ENCODE results near the gene PCOLCE2.

DNA sequence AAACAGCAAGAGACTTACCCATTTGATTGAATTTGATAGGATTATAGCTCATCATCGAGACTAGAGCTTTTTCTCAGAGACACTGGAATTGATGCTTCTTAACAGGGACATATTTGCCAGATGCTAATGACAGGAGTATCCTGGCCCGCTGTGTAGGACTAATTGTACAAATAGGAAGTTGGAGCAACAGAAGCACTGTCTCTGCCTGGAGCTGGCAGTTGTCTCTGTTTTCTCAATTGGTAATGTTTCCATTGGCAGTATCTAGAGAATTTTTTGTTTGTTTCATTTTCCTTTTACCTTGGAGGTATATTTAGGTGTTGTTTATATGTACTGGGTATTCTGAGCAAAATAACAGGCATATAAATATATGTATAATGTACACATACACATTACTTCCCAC, 8.9 kb upstream of the PCOLCE2 start:
- TF ChIP-seq, protein P1, sequence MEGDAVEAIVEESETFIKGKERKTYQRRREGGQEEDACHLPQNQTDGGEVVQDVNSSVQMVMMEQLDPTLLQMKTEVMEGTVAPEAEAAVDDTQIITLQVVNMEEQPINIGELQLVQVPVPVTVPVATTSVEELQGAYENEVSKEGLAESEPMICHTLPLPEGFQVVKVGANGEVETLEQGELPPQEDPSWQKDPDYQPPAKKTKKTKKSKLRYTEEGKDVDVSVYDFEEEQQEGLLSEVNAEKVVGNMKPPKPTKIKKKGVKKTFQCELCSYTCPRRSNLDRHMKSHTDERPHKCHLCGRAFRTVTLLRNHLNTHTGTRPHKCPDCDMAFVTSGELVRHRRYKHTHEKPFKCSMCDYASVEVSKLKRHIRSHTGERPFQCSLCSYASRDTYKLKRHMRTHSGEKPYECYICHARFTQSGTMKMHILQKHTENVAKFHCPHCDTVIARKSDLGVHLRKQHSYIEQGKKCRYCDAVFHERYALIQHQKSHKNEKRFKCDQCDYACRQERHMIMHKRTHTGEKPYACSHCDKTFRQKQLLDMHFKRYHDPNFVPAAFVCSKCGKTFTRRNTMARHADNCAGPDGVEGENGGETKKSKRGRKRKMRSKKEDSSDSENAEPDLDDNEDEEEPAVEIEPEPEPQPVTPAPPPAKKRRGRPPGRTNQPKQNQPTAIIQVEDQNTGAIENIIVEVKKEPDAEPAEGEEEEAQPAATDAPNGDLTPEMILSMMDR (optimal IDR thresholded peaks at IDR 0.05 in 1 of 3, IDR thresholded peaks at IDR 0.05 in 1 of 3, conservative IDR thresholded peaks at IDR 0.05 in 1 of 3; ENCODE audit: extremely low read depth in 1 of 3, insufficient read depth in 2 of 3, low read length in 3 of 3) = no peak
- TF ChIP-seq EZH2 (IDR thresholded peaks at IDR 0.05; ENCODE audit: low read length) = no peak
